ENCODE data around the gene WDR86. TPM values are rescaled to one million over a fixed set of nuclear protein-coding genes. Genes with fewer than 3 reads are reported as not detected.

WDR86 gene
- polyA plus RNA-seq, 1 donor from 2014 or later, result 46.2 TPM

GRCh38 chr7:151446412-151446811 is 36.6 kb upstream of the WDR86 start:
- Histone ChIP-seq H3K79me2 (replicated peaks; ENCODE audit: insufficient read depth, low read length) (no peaks in the 10 kb centered on the region), H3K27me3 (ENCODE audit: insufficient read depth, low read depth, low read length) (peaks cover 7% of the 10 kb centered on the region), H2AFZ (ENCODE audit: low read depth, low read length) (no peak overlapping the region), H3K36me3 (ENCODE audit: insufficient read depth, low read length) (no peaks in the 10 kb centered on the region), H3K9ac (ENCODE audit: low read length) (no peak overlapping the region), H3F3A (ENCODE audit: insufficient read depth, low read length, poor library complexity, severe bottlenecking) (no peaks in the 10 kb centered on the region), H3K9me2 (ENCODE audit: insufficient read depth, low read length) (no peaks in the 10 kb centered on the region), H3K4me3 (ENCODE audit: low read length) (no peak overlapping the region), H3K27ac (ENCODE audit: low read length) (no peak overlapping the region), H3K9me3 (ENCODE audit: low read length) (no peaks in the 10 kb centered on the region), H3K4me2 (ENCODE audit: low read length) (no peak overlapping the region), H4K20me1 (ENCODE audit: insufficient read depth) (no peaks in the 10 kb centered on the region)
- TF ChIP-seq POLR2AphosphoS5 (IDR thresholded peaks at IDR 0.05) (no peak), CTCF (IDR thresholded peaks at IDR 0.05; ENCODE audit: poor library complexity, severe bottlenecking) (no peak), SMC3 (conservative IDR thresholded peaks at IDR 0.05; ENCODE audit: poor library complexity) (no peak), REST (IDR thresholded peaks at IDR 0.05; ENCODE audit: borderline replicate concordance) (no peak), EP300 (conservative IDR thresholded peaks at IDR 0.05; ENCODE audit: poor library complexity, severe bottlenecking) (no peak), MXI1 (conservative IDR thresholded peaks at IDR 0.05; ENCODE audit: poor library complexity, severe bottlenecking) (no peak), TAF1 (IDR thresholded peaks at IDR 0.05; ENCODE audit: low read depth) (no peak), RAD21 (conservative IDR thresholded peaks at IDR 0.05) (no peak), EZH2 (IDR thresholded peaks at IDR 0.05; ENCODE audit: borderline replicate concordance, insufficient read depth, low read length, poor library complexity, severe bottlenecking) (no peak)

- H3K4me2 ChIP-seq (ENCODE audit: low read length), result no peak overlapping the region
- TF ChIP-seq CTCF (IDR thresholded peaks at IDR 0.05; ENCODE audit: poor library complexity, severe bottlenecking), result no peak
- no peak for TF ChIP-seq TAF1 (IDR thresholded peaks at IDR 0.05; ENCODE audit: low read depth)
- no peak for TF ChIP-seq REST (IDR thresholded peaks at IDR 0.05; ENCODE audit: borderline replicate concordance)
- TF ChIP-seq SMC3 (conservative IDR thresholded peaks at IDR 0.05; ENCODE audit: poor library complexity), result no peak
- TF ChIP-seq EP300 (conservative IDR thresholded peaks at IDR 0.05; ENCODE audit: poor library complexity, severe bottlenecking), result no peak
- no peak for TF ChIP-seq MXI1 (conservative IDR thresholded peaks at IDR 0.05; ENCODE audit: poor library complexity, severe bottlenecking)
- TF ChIP-seq EZH2 (IDR thresholded peaks at IDR 0.05; ENCODE audit: borderline replicate concordance, insufficient read depth, low read length, poor library complexity, severe bottlenecking), result no peak
- no peak for TF ChIP-seq POLR2AphosphoS5 (IDR thresholded peaks at IDR 0.05)
- TF ChIP-seq RAD21 (conservative IDR thresholded peaks at IDR 0.05), result no peak
- H3F3A ChIP-seq (ENCODE audit: insufficient read depth, low read length, poor library complexity, severe bottlenecking), result no peaks in the 10 kb centered on the region
- no peaks in the 10 kb centered on the region for H3K36me3 ChIP-seq (ENCODE audit: insufficient read depth, low read length)
- no peak overlapping the region for H2AFZ ChIP-seq (ENCODE audit: low read depth, low read length)
- peaks cover 15% of the 10 kb centered on the region for H3K27me3 ChIP-seq (ENCODE audit: insufficient read depth, low read depth, low read length)
- no peak overlapping the region for H3K9ac ChIP-seq (ENCODE audit: low read length)
- no peaks in the 10 kb centered on the region for H3K9me2 ChIP-seq (ENCODE audit: insufficient read depth, low read length)
- no peak overlapping the region for H3K27ac ChIP-seq (ENCODE audit: low read length)
- H3K9me3 ChIP-seq (ENCODE audit: low read length), result no peaks in the 10 kb centered on the region
- H3K4me3 ChIP-seq (ENCODE audit: low read length), result no peak overlapping the region
- H3K79me2 ChIP-seq (replicated peaks; ENCODE audit: insufficient read depth, low read length), result no peaks in the 10 kb centered on the region
- no peaks in the 10 kb centered on the region for H4K20me1 ChIP-seq (ENCODE audit: insufficient read depth)
Observed at GRCh38 chr7:151444632-151445031, 34.8 kb upstream of the WDR86 start.

All from neural cell (in vitro differentiated cells).